ENCODE results near the gene MAPK8IP3.
A peak's percentile ranks its signal among the peaks of the same experiment; 100 is the strongest.

The MAPK8IP3 gene

GRCh38 chr16:1791943-1792812 lies 86.2 kb downstream of the MAPK8IP3 start:
- DNase-seq (ENCODE audit: extremely low read depth, insufficient read length), result peak; percentile 15
- H3K4me3 ChIP-seq (replicated peaks; ENCODE audit: low read depth, low read length), result no peak overlapping the region
- peaks cover 8% of the 10 kb centered on the region for H3K36me3 ChIP-seq (ENCODE audit: control insufficient read depth, insufficient read depth, low read length)

GRCh38 chr16:1792836-1793577 lies 87.0 kb downstream of the MAPK8IP3 start:
- H3K27me3 ChIP-seq (replicated peaks; ENCODE audit: control insufficient read depth, insufficient read depth, low read length), result no peaks in the 10 kb centered on the region
- peaks cover 8% of the 10 kb centered on the region for H3K36me3 ChIP-seq (ENCODE audit: control insufficient read depth, insufficient read depth, low read length)
- TF ChIP-seq, protein P1, sequence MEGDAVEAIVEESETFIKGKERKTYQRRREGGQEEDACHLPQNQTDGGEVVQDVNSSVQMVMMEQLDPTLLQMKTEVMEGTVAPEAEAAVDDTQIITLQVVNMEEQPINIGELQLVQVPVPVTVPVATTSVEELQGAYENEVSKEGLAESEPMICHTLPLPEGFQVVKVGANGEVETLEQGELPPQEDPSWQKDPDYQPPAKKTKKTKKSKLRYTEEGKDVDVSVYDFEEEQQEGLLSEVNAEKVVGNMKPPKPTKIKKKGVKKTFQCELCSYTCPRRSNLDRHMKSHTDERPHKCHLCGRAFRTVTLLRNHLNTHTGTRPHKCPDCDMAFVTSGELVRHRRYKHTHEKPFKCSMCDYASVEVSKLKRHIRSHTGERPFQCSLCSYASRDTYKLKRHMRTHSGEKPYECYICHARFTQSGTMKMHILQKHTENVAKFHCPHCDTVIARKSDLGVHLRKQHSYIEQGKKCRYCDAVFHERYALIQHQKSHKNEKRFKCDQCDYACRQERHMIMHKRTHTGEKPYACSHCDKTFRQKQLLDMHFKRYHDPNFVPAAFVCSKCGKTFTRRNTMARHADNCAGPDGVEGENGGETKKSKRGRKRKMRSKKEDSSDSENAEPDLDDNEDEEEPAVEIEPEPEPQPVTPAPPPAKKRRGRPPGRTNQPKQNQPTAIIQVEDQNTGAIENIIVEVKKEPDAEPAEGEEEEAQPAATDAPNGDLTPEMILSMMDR (IDR thresholded peaks at IDR 0.05; ENCODE audit: insufficient read depth, low read length, poor library complexity, severe bottlenecking), result no peak
- DNase-seq (ENCODE audit: extremely low read depth, insufficient read length), result no peak
- H3K4me3 ChIP-seq (replicated peaks; ENCODE audit: low read depth, low read length), result no peak overlapping the region

More at GRCh38 chr16:1791943-1792812, 86.2 kb downstream of the MAPK8IP3 start:
- TF ChIP-seq, protein P1 (IDR thresholded peaks at IDR 0.05; ENCODE audit: insufficient read depth, low read length, poor library complexity, severe bottlenecking), result no peak
- H3K27me3 ChIP-seq (replicated peaks; ENCODE audit: control insufficient read depth, insufficient read depth, low read length), result no peaks in the 10 kb centered on the region

DNA sequence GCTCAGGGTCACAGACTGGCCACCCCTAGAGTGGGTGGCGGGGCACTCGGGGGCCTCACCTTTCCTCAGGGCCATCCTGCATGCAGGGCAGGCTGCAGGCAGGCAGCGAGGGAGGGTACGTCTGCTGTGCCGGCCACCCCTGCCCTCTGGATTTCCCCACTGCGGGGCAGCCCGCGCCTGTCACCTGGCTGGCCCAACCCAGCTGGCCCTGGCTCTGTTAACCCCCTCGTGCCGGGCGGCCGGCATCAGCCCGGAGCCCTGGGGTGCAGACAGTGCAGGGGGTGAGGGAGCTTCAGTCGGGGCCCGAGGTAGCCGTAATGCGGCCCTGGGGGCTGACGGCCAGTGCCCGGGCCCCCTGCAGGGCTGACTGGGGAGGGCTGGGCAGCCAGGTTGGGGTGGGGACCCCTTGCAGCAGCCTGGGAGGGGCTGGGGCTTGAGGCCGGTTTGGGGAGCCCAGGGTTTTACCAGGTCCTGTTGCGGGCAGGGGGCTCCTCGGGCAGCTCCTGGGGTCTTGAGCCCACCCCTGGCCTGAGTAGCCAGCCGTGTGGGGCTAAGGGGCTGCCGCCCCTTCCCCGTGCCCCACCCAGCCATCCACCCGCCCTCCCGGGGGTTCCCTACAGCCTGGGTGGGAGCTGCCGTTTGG lies 87.7 kb downstream of the MAPK8IP3 start, which contains the start of gene IGFALS:
Gene IGFALS, minus strand, starts transcription at position 128 of the 643 bp plus-strand sequence. Its CDS starts 53 bp downstream, at position 75.
- TF ChIP-seq, protein P1 (IDR thresholded peaks at IDR 0.05; ENCODE audit: insufficient read depth, low read length, poor library complexity, severe bottlenecking), result no peak

DNA sequence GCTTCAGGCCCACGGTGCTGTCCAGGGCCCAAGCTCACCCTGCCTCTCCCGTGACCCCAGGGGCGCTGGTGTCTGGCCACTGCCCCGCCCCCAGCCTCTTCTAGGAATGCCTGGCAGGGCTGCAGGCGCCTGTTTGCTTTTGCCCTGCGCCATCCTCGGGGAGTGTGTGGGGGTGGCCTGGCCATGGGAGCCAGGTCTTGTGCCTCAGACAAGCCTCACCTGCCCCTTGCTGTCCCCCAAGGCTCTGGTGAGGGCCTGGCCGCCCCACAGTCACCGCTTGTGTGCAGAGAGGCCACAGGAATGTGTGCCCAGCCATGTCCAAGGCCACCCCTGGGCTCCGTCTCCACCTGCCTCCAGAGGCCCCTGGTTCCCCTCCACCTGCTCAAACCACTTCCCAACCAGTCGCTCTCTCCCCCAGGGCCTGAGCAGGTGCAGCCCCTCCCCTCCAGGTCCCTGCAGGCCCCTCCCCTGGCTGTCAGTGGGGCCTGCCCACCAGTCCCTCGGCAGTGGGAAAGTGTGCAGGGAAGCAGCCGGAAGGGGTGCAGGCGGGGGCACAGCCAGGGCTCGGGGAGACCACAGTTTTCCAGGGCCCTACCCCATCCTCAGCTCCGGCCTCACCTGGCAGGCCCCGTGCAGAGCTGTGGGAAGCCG lies 88.4 kb downstream of the MAPK8IP3 start:
- peak; percentile 7 for DNase-seq (ENCODE audit: extremely low read depth, insufficient read length)
- no peaks in the 10 kb centered on the region for H3K27me3 ChIP-seq (replicated peaks; ENCODE audit: control insufficient read depth, insufficient read depth, low read length)
- H3K36me3 ChIP-seq (ENCODE audit: control insufficient read depth, insufficient read depth, low read length), result peaks cover 3% of the 10 kb centered on the region
- H3K4me3 ChIP-seq (replicated peaks; ENCODE audit: low read depth, low read length), result no peak overlapping the region
- TF ChIP-seq, protein P1 (IDR thresholded peaks at IDR 0.05; ENCODE audit: insufficient read depth, low read length, poor library complexity, severe bottlenecking), result no peak

More for the DNA sequence above, 87.7 kb downstream of the MAPK8IP3 start, which contains the start of gene IGFALS:
- DNase-seq (ENCODE audit: extremely low read depth, insufficient read length), result no peak
- H3K36me3 ChIP-seq (ENCODE audit: control insufficient read depth, insufficient read depth, low read length), result peaks cover 3% of the 10 kb centered on the region
- no peak within 1 kb of the TSS for H3K4me3 ChIP-seq (replicated peaks; ENCODE audit: low read depth, low read length)
- H3K27me3 ChIP-seq (replicated peaks; ENCODE audit: control insufficient read depth, insufficient read depth, low read length), result no peaks in the 10 kb centered on the region

All from GM06990 (cell line).